Neural progenitor cell (in vitro differentiated cells): ENCODE results near the gene TTC3. TPM values are rescaled to one million over a fixed set of nuclear protein-coding genes. Genes with fewer than 3 reads are reported as not detected.

Experiments used
- DNase-seq: peaks from one replicate; pipeline ENCODE4 v3.0.0-alpha.2; 2016; ENCODE audit warnings: low spot score
- H2AFZ ChIP-seq: fragments of 200-600 bp; sonication (generic); replicated peaks from 2 replicates; pipeline ENCODE4 v1.6.1; 2016; ENCODE audit warnings: antibody characterized with exemption
- H3F3A ChIP-seq: fragments of 200-600 bp; sonication (generic); 2 replicates; pipeline ENCODE4 v1.6.1; 2016; ENCODE audit warnings: antibody characterized with exemption, low read depth
- H3K27ac ChIP-seq: fragments of 200-600 bp; sonication (generic); 2 replicates; pipeline ENCODE4 v1.5.1; 2016; ENCODE audit warnings: mild to moderate bottlenecking
- H3K27me3 ChIP-seq: fragments of 200-600 bp; sonication (generic); 2 replicates; pipeline ENCODE4 v1.6.1; 2016; ENCODE audit warnings: mild to moderate bottlenecking, moderate library complexity
- H3K36me3 ChIP-seq: fragments of 200-600 bp; sonication (generic); 2 replicates; pipeline ENCODE4 v1.5.1; 2016
- H3K4me1 ChIP-seq: fragments of 200-600 bp; sonication (generic); 2 replicates; pipeline ENCODE4 v1.6.1; 2016; ENCODE audit warnings: mixed run types
- H3K4me2 ChIP-seq: fragments of 200-600 bp; sonication (generic); 2 replicates; pipeline ENCODE4 v1.6.1; 2016
- H3K4me3 ChIP-seq: fragments of 200-600 bp; sonication (generic); 2 replicates; pipeline ENCODE4 v1.5.1; 2016
- H3K79me2 ChIP-seq: fragments of 200-600 bp; sonication (generic); 2 replicates; pipeline ENCODE4 v1.6.1; 2016; ENCODE audit warnings: low read depth
- H3K9ac ChIP-seq: fragments of 200-600 bp; sonication (generic); 2 replicates; pipeline ENCODE4 v1.6.1; 2016
- H3K9me3 ChIP-seq: fragments of 200-600 bp; sonication (generic); 2 replicates; pipeline ENCODE4 v1.5.1; 2016; ENCODE audit warnings: low read depth
- H4K20me1 ChIP-seq: fragments of 200-600 bp; sonication (generic); 2 replicates; pipeline ENCODE4 v1.6.1; 2016; ENCODE audit warnings: low read depth
- H3K27ac Mint-ChIP-seq: 3 replicates; pipeline ENCODE4 v1.8.0; 2021; ENCODE audit warnings: mixed read lengths
- H3K27me3 Mint-ChIP-seq: 2 replicates; pipeline ENCODE4 v1.8.0; 2022; ENCODE audit warnings: low read depth, mild to moderate bottlenecking, inconsistent platforms, moderate library complexity, mixed read lengths; ENCODE audit not compliant: insufficient read depth
- H3K36me3 Mint-ChIP-seq: 3 replicates; pipeline ENCODE4 v1.8.0; 2021; ENCODE audit warnings: mixed read lengths
- H3K4me1 Mint-ChIP-seq: 3 replicates; pipeline ENCODE4 v1.8.0; 2021; ENCODE audit warnings: mixed read lengths
- H3K4me3 Mint-ChIP-seq: 3 replicates; pipeline ENCODE4 v1.8.0; 2021; ENCODE audit warnings: mild to moderate bottlenecking, moderate library complexity, mixed read lengths
- H3K9me3 Mint-ChIP-seq: 3 replicates; pipeline ENCODE4 v1.8.0; 2020; ENCODE audit warnings: mixed read lengths
- CTCF ChIP-seq: fragments of 200-600 bp; sonication (generic); IDR thresholded peaks from 2 replicates; pipeline ENCODE4 v1.5.1; 2017; ENCODE audit warnings: antibody characterized with exemption, mild to moderate bottlenecking
- EZH2 ChIP-seq: fragments of 200-600 bp; sonication (generic); IDR thresholded peaks from 2 replicates; pipeline ENCODE4 v1.6.1; 2017; ENCODE audit warnings: antibody characterized with exemption, mild to moderate bottlenecking, moderate library complexity
- EZH2phosphoT487 ChIP-seq: fragments of 200-600 bp; sonication (generic); IDR thresholded peaks from 2 replicates; pipeline ENCODE4 v1.6.1; 2017; ENCODE audit warnings: antibody characterized with exemption
- total RNA-seq: library from RNA; depleted of rRNA; stranded (reverse); fragments of >200 nt; gene quantifications from 2 replicates; pipeline ENCODE4 v1.2.3, GENCODE V29; 2015; ENCODE audit warnings: low replicate concordance

TTC3 gene
- total RNA-seq, 1 donor from 2014 or later, result 135 TPM

GRCh38 chr21:37063433-37063832 is 9.6 kb upstream of the TTC3 start:
- TF ChIP-seq EZH2phosphoT487 (no peak), CTCF (no peak), EZH2 (no peak)
- H3K27ac Mint-ChIP-seq, result peak overlapping the region; percentile 42

GRCh38 chr21:37064841-37065240 is 8.2 kb upstream of the TTC3 start:
- Histone ChIP-seq H2AFZ (no peak overlapping the region), H3K4me2 (no peak overlapping the region), H3K79me2 (no peaks in the 10 kb centered on the region), H3K27ac (no peak overlapping the region), H3F3A (peaks cover 11% of the 10 kb centered on the region), H3K27me3 (no peaks in the 10 kb centered on the region), H4K20me1 (no peaks in the 10 kb centered on the region), H3K36me3 (no peaks in the 10 kb centered on the region), H3K4me3 (no peak overlapping the region), H3K4me1 (peaks cover 35% of the 10 kb centered on the region), H3K9ac (no peak overlapping the region), H3K9me3 (no peaks in the 10 kb centered on the region)
- no peak for TF ChIP-seq EZH2
- Mint-ChIP-seq H3K27me3 (peaks cover 4% of the 10 kb centered on the region), H3K9me3 (no peaks in the 10 kb centered on the region), H3K4me3 (no peak overlapping the region), H3K36me3 (peaks cover 17% of the 10 kb centered on the region), H3K4me1 (peaks cover 51% of the 10 kb centered on the region), H3K27ac (peak overlapping the region; percentile 42)
- no peak for DNase-seq

More at GRCh38 chr21:37063433-37063832, 9.6 kb upstream of the TTC3 start:
- Histone ChIP-seq H3K4me1 (peaks cover 44% of the 10 kb centered on the region), H3K9ac (no peak overlapping the region), H3K4me2 (no peak overlapping the region), H3K27ac (no peak overlapping the region), H3K27me3 (no peaks in the 10 kb centered on the region), H3K36me3 (no peaks in the 10 kb centered on the region), H2AFZ (no peak overlapping the region), H3K4me3 (no peak overlapping the region), H3K79me2 (no peaks in the 10 kb centered on the region), H3K9me3 (no peaks in the 10 kb centered on the region), H4K20me1 (no peaks in the 10 kb centered on the region), H3F3A (peaks cover 16% of the 10 kb centered on the region)
- DNase-seq, result no peak
- Mint-ChIP-seq H3K4me3 (no peak overlapping the region), H3K36me3 (peaks cover 10% of the 10 kb centered on the region), H3K9me3 (no peaks in the 10 kb centered on the region), H3K27me3 (peaks cover 7% of the 10 kb centered on the region), H3K4me1 (peaks cover 65% of the 10 kb centered on the region)

GRCh38 chr21:37065561-37066177 is 7.4 kb upstream of the TTC3 start:
- H3K4me3 ChIP-seq, result no peak overlapping the region
- H3K4me1 Mint-ChIP-seq, result peaks cover 49% of the 10 kb centered on the region
- no peak overlapping the region for H3K4me2 ChIP-seq
- H3F3A ChIP-seq, result peaks cover 10% of the 10 kb centered on the region
- no peak for TF ChIP-seq CTCF
- no peaks in the 10 kb centered on the region for H3K9me3 ChIP-seq
- no peak overlapping the region for H3K27ac Mint-ChIP-seq
- H3K27me3 Mint-ChIP-seq, result peaks cover 4% of the 10 kb centered on the region
- H3K27me3 ChIP-seq, result no peaks in the 10 kb centered on the region
- no peaks in the 10 kb centered on the region for H3K79me2 ChIP-seq
- no peaks in the 10 kb centered on the region for H4K20me1 ChIP-seq
- no peak overlapping the region for H2AFZ ChIP-seq
- H3K36me3 Mint-ChIP-seq, result peaks cover 22% of the 10 kb centered on the region
- H3K9me3 Mint-ChIP-seq, result no peaks in the 10 kb centered on the region
- no peak overlapping the region for H3K4me3 Mint-ChIP-seq
- no peak overlapping the region for H3K27ac ChIP-seq
- peaks cover 35% of the 10 kb centered on the region for H3K4me1 ChIP-seq
- no peak for DNase-seq
- no peaks in the 10 kb centered on the region for H3K36me3 ChIP-seq
- H3K9ac ChIP-seq, result no peak overlapping the region

GRCh38 chr21:37071561-37072273 is 1.3 kb upstream of the TTC3 start:
- peak overlapping the region; percentile 60 for H3K9ac ChIP-seq
- H3K4me2 ChIP-seq, result peak overlapping the region; percentile 98
- Mint-ChIP-seq H3K4me1 (peaks cover 36% of the 10 kb centered on the region), H3K27me3 (peaks cover 11% of the 10 kb centered on the region), H3K27ac (peak overlapping the region; percentile 86), H3K36me3 (peaks cover 21% of the 10 kb centered on the region), H3K4me3 (peak overlapping the region; percentile 81), H3K9me3 (peaks cover 6% of the 10 kb centered on the region)
- no peaks in the 10 kb centered on the region for H3K36me3 ChIP-seq
- H4K20me1 ChIP-seq, result peaks cover 17% of the 10 kb centered on the region
- peaks cover 35% of the 10 kb centered on the region for H3K4me1 ChIP-seq
- DNase-seq, result peak; percentile 29
- peaks cover 23% of the 10 kb centered on the region for H3K27me3 ChIP-seq
- peak overlapping the region; percentile 90 for H3K27ac ChIP-seq
- H3K9me3 ChIP-seq, result no peaks in the 10 kb centered on the region
- H3K4me3 ChIP-seq, result peak overlapping the region; percentile 86
- TF ChIP-seq CTCF, result no peak
- peaks cover 39% of the 10 kb centered on the region for H3F3A ChIP-seq
- H3K79me2 ChIP-seq, result peaks cover 35% of the 10 kb centered on the region
- H2AFZ ChIP-seq, result peak overlapping the region; percentile 82
